Stimulated activated CD4-positive, alpha-beta T cell treated with anti-CD3 and anti-CD28 coated beads, Interleukin-1b, Interleukin-23, amount 100 ng/mL, for 4 hours (primary cell): ENCODE data around the gene PFKM.
"Not testable (repeated sequence)": the region's sequence is repeated elsewhere in the genome, so short reads cannot be mapped to it uniquely, and the experiment has no call there.

Source experiments
- DNase-seq, 2 donors: peaks; one replicate each; pipeline ENCODE4 v3.0.0-alpha.2; 2020; ENCODE audit warnings: low read depth in 2 of 2

Gene PFKM

DNA sequence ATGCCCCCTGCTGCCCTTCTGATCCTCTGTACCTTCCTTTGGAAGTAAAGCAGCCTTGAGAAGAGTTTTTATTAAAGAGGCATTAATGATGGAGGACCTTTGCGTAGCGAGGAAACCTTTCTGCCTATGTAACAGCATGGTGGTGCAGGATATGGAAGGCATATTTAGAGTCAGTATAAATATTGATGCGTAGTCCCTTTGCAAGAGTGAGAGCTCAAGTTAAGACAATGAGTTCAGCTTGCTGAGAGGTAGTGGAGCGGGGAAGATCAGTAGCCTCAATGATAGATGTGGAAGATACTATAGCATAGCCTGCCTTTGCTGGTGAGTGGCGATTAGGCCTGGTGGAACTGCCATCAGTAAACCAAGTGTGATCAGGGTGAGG lies 7.9 kb upstream of the PFKM start:
- DNase-seq, result not testable (repeated sequence)

DNA sequence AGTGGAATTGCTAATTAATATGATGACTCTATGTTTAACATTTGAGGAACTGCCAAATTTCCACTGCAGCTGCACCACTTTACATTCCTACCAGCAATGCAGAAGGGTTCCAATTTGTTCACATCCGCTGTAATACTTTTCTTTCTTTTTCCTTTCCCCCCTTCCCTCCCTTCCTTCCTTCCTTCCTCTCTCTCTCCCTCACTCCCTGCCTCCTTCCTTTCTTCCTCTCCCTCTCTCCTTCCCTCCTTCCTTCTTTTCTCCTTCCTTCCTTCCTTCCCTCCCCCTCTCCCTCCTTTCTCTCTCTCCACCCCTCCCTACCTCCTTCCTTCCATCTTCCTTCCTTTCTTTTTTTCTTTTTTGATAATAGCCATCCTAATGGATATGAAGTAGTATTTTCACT lies 3.2 kb upstream of the PFKM start:
- no peak for DNase-seq

DNA sequence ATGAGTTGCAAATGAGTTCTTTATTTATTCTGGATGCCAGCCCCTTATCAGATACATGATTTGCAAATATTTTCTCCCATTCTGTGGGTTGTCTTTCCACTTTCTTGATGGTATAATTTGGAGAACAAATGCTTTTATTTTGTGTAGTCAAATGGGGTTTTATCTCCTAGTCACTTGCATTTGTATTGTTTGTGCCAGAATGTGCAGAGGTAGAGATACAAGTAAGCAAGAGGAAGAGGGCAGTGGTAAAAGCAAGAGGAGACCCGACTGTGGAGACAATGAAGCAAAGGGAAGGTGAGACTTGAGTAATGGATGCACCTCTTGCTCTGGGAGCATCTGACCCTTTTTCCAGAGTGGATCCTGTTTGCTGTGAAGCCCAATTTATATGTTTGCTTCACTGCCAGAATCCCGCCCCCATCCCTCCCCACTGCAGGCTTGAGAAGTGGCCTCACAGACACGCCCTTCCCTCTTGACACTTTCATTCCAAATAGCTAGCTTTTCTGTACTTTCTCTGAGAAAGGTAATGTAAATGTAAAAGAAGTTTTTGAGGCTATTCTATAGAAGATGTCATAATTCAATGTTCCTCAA lies 786 bp upstream of the PFKM start:
- no peak for DNase-seq

- no peak for DNase-seq
Measured at GRCh38 chr12:48119834-48120195, 651 bp downstream of the PFKM start.

DNA sequence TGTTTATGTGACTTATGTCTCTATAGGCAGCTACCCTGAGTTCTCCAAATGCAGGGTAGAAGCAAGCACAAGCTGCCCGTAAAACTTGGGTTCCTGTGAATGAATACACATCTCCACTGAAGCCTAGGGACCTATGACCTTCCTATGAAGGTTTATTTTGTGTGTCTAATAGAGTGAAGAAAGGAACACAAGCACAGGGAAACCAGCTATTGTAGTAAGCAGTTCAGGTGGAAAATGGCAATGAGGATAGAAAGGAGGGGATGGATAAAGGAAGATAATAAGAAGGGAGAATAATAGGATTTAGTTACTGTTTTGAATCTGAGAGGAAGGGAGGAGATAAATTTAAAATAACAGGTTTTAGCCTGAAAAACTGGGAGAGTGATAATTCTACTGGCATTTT lies 2.4 kb downstream of the PFKM start:
- DNase-seq, result no peak

GRCh38 chr12:48122065-48122834 lies 3.1 kb downstream of the PFKM start:
- no peak for DNase-seq

GRCh38 chr12:48123169-48123568 lies 4.0 kb downstream of the PFKM start:
- no peak for DNase-seq

DNA sequence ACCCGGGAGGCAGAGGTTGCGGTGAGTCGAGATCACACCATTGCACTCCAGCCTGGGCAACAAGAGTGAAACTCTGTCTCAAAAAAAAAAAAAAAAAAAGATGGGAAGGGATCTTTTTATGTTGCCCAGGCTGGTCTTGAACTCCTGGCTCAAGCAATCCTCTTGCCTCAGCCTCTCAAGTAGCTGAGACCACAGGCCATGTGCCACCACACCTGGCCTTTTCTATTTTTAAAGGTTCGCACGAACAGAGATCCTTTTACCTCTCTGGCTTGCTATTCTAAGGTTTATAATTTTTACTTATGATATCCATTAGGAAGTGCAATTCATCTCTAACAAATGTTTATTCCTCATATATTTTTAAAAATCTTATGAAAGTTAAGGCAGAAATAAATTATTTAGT lies 6.4 kb downstream of the PFKM start:
- not testable (repeated sequence) for DNase-seq

DNA sequence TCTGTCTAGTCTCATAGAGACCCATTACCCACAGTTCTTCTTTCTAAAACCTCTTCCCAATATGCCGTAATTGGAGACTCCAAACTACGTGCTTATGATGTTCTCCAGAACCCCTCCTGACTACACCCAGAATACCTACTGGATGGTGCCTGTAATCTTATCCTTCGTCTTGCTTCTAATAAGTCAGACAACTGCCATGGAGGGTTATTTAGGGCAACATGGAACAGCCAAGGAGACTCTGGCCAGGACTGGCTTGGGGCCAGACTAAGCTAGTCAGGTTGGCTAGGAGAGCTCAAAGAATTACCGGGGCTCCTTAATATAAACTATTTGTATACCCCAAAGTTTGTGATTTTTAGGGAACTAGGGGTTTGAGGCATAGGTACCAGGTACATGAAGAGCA lies 6.8 kb downstream of the PFKM start:
- no peak for DNase-seq

DNA sequence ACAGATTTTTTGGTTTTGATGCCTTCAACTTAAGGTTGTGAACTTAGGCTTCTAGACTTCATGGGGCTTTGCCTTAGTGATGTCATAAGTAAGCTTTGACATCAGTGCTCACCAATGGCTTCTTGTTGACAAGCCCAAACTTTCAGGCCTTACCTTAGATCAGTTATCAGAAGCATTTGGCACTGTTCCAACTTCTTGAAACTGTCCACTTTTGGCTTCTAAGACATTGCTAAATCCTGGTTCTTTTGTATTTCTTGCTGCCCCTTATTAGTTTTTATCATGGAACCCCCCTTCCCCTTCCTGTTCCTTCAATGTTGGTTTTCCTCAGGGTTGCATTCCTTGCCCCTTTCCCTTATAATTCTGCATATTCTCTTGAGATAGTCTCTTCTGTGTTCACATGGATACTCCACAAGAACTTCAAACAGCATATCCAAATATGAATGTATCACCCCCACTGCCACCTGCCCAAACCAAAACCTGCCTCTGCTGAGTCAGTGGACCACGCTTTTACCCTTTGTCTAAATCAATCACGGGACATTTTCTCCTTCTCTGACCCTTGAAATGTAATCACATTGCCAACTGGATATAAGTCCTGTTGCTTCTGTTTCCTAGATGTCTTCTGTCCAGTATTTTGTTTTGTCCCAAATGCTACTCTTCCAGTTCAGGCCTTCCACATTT lies 7.9 kb downstream of the PFKM start:
- DNase-seq, result no peak

DNA sequence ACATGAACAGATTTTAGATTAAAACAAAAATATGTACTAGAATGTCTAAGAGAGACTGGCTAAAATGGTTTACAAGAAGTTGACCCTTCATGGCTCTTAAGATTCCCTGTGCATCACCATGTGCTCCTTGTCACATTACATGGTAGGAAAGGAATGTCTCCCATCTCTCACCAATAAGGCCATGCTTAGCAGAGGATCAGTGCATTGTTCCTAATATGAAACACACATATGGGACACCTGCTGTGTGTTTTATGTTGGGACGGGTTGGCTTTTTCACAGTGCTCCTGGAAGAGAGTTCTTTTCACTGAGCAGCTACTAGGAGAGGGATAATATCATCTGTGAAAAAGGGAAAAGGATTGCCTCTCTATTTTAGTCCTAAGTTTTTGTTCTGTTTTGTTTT lies 9.6 kb downstream of the PFKM start:
- DNase-seq, result no peak

DNA sequence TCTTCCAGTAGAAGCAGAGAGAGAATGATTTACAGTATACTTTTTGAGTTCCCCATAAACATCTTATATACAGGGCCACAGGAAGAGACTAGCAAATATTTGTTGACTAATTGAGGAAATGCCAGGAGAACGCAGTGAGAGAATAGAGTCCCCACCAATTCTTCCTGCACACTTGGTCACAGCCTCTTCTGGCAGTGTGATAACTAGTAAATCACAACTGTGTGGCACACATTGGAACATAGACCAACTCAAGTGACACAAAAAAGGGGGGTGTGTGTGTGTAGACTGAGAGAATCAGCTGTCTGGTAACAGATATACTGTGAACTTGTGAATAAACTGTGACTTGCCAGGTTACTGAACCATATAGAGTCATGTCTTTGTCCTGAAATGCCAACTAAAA lies 10.2 kb downstream of the PFKM start:
- no peak for DNase-seq

DNA sequence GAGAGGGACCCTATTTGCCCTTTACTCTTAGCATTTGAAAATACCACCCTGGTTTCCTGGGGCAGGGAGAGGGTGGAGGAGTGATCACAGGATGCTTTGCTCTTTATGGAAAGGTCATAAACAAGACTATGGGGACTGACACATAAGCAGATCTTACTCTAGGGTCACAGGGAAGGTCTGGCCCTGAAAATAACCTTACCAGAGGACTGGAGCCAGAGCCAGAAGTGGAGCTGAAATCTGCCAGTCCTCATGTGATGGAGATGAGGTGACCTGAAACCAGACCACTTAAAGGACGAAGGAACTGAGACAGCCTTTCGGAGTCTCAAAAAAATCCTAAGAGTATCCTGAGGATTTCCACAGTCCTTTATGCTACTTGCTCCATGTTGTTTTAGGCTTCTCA lies 12.4 kb downstream of the PFKM start:
- no peak for DNase-seq

DNA sequence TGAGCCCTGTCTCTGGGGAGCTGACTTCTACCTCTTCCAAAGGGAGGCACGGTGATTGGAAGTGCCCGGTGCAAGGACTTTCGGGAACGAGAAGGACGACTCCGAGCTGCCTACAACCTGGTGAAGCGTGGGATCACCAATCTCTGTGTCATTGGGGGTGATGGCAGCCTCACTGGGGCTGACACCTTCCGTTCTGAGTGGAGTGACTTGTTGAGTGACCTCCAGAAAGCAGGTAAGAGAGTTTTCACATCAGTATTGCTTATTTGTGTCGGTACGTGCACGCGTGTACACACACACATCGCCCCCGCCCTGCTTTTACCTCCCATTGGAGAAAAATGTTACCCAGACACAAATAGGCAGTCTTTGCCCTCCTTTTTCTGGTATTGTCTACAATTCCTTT lies 13.7 kb downstream of the PFKM start:
- DNase-seq, result no peak

GRCh38 chr12:48135027-48135426 lies 15.9 kb downstream of the PFKM start:
- DNase-seq, result no peak

- DNase-seq, result no peak
Measured at GRCh38 chr12:48142818-48143674, 23.9 kb downstream of the PFKM start.

- no peak for DNase-seq
Measured at GRCh38 chr12:48143898-48144297, 24.7 kb downstream of the PFKM start.

DNA sequence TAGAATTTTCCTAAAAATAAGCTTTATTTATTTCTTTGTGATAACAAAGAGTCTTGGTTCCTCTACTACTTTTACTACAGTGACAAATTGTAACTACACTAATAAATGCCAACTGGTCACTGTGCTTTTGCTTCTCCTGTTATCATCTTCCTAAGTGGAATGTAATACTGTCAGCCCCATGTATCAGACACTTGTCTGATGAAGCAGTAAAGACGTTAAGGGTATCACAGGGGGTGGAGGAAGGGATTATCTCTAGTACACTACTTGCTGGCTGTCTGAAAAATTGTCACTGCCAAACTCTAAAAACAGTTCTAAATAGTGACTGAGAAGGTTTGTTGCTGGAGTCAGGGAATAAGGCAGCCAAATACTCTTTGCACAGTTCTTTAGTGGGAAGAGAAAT lies 26.8 kb downstream of the PFKM start:
- no peak for DNase-seq

GRCh38 chr12:48151103-48151771 lies 32.1 kb downstream of the PFKM start:
- no peak for DNase-seq

GRCh38 chr12:48155786-48156185 lies 36.6 kb downstream of the PFKM start:
- not testable (repeated sequence) for DNase-seq

GRCh38 chr12:48156652-48157017 lies 37.5 kb downstream of the PFKM start:
- DNase-seq, result no peak
